B cell (primary cell): ENCODE results near the gene GNB5. TPM values are rescaled to one million over a fixed set of nuclear protein-coding genes. Genes with fewer than 3 reads are reported as not detected.

ENCODE experiments used
- ATAC-seq: fragments of 200-7000 bp; cut with Tn5 transposase; one replicate; pipeline ENCODE4 v1.10.0; 2021; ENCODE audit warnings: low read depth, mild to moderate bottlenecking, moderate number of reproducible peaks, moderate library complexity
- CTCF ChIA-PET: fragments of 350-600 bp; sonication (Branson Sonifier 250); formaldehyde crosslinking; loops from one replicate; lab custom pipeline; 2021; ENCODE audit warnings: antibody characterized with exemption, inconsistent platforms; lab: Charles Lee
- POLR2A ChIA-PET: fragments of 350-600 bp; sonication (Branson Sonifier 250); formaldehyde crosslinking; loops from one replicate; lab custom pipeline; 2021; ENCODE audit warnings: antibody characterized with exemption; lab: Charles Lee
- DNase-seq: peaks from one replicate; pipeline ENCODE4 v3.0.0; 2013
- H2AFZ ChIP-seq: 2 replicates; pipeline ENCODE4 v1.6.1; 2012; ENCODE audit warnings: mild to moderate bottlenecking, low read depth, low read length; ENCODE audit not compliant: insufficient read depth, poor library complexity, severe bottlenecking
- H3K27ac ChIP-seq, 2 donors: 1 replicate in 1 of 2; 2 replicates in 1 of 2; pipeline ENCODE4 v1.5.1; 2012 to 2013; ENCODE audit warnings: low read length in 2 of 2, mild to moderate bottlenecking in 2 of 2, moderate library complexity in 1 of 2
- H3K27me3 ChIP-seq, 4 experiments: fragments of 200-600 bp in 1 of 4; sonication (generic) in 1 of 4; replicated peaks in 1 of 4; 1 replicate in 2 of 4; 2 replicates in 2 of 4; pipeline versions ENCODE4 v1.6.1 to v1.7.0; 2013 to 2016; ENCODE audit warnings: low read length in 3 of 4, mild to moderate bottlenecking in 2 of 4, mixed read lengths in 1 of 4, moderate library complexity in 1 of 4; ENCODE audit not compliant: insufficient read depth in 4 of 4, control insufficient read depth in 3 of 4; ENCODE audit errors: control extremely low read depth in 1 of 4
- H3K36me3 ChIP-seq, 2 experiments: replicated peaks in 1 of 2; 1 replicate in 1 of 2; 2 replicates in 1 of 2; pipeline versions ENCODE4 v1.6.1 to v1.7.1; 2013; ENCODE audit warnings: low read length in 1 of 2; ENCODE audit not compliant: insufficient read depth in 2 of 2, control insufficient read depth in 1 of 2; ENCODE audit errors: control extremely low read depth in 1 of 2, extremely low read depth in 1 of 2
- H3K4me1 ChIP-seq, 2 donors: fragments of 200-600 bp in 1 of 2; sonication (generic) in 1 of 2; 1 replicate in 1 of 2; 2 replicates in 1 of 2; pipeline versions ENCODE4 v1.5.1 to v1.6.1; 2013 to 2017; ENCODE audit warnings: low read length in 2 of 2; ENCODE audit not compliant: control insufficient read depth in 2 of 2, insufficient read depth in 2 of 2
- H3K4me2 ChIP-seq: replicated peaks from 2 replicates; pipeline ENCODE3; 2012; ENCODE audit warnings: mild to moderate bottlenecking, low read depth, low read length; ENCODE audit not compliant: poor library complexity, severe bottlenecking
- H3K4me3 ChIP-seq, 5 experiments: fragments of 200-600 bp in 1 of 5; sonication (generic) in 1 of 5; 1 replicate in 3 of 5; 2 replicates in 2 of 5; pipeline versions ENCODE4 v1.5.1 to v1.7.0; 2011 to 2016; ENCODE audit warnings: low read length in 4 of 5, mild to moderate bottlenecking in 4 of 5, low read depth in 2 of 5, control low read depth in 1 of 5, moderate library complexity in 1 of 5; ENCODE audit not compliant: insufficient read depth in 1 of 5; ENCODE audit errors: control extremely low read depth in 1 of 5, extremely low read depth in 1 of 5
- H3K79me2 ChIP-seq: fragments of 200-600 bp; sonication (generic); one replicate; pipeline ENCODE4 v1.6.0; 2016; ENCODE audit warnings: low read length; ENCODE audit not compliant: control insufficient read depth, insufficient read depth
- H3K9ac ChIP-seq: fragments of 200-600 bp; sonication (generic); 2 replicates; pipeline ENCODE4 v1.6.1; 2017; ENCODE audit warnings: mild to moderate bottlenecking, low read length, moderate library complexity
- H3K9me3 ChIP-seq, 3 donors: one replicate each; pipeline versions ENCODE4 v1.6.1 to v1.7.1; 2013; ENCODE audit warnings: low read length in 2 of 3; ENCODE audit not compliant: control insufficient read depth in 2 of 3, insufficient read depth in 1 of 3; ENCODE audit errors: control extremely low read depth in 1 of 3
- H4K20me1 ChIP-seq: 2 replicates; pipeline ENCODE4 v1.6.0; 2012; ENCODE audit warnings: mild to moderate bottlenecking, low read length; ENCODE audit not compliant: insufficient read depth, control insufficient read depth, poor library complexity, severe bottlenecking
- H3K27ac Mint-ChIP-seq: one replicate; pipeline ENCODE4 v1.8.0; 2021; ENCODE audit warnings: mixed read lengths
- H3K27me3 Mint-ChIP-seq: one replicate; pipeline ENCODE4 v1.8.0; 2021; ENCODE audit warnings: mixed read lengths
- H3K4me1 Mint-ChIP-seq: one replicate; pipeline ENCODE4 v1.8.0; 2021; ENCODE audit warnings: mixed read lengths
- H3K4me3 Mint-ChIP-seq: one replicate; pipeline ENCODE4 v1.8.0; 2021; ENCODE audit warnings: mixed read lengths
- H3K9me3 Mint-ChIP-seq: one replicate; pipeline ENCODE4 v1.8.0; 2022; ENCODE audit warnings: mixed read lengths; ENCODE audit not compliant: insufficient read depth
- CTCF ChIP-seq: fragments of 200-600 bp; IDR thresholded peaks from one replicate; pipeline ENCODE4 v1.8.0; 2022; ENCODE audit warnings: antibody characterized with exemption, mild to moderate bottlenecking
- EZH2 ChIP-seq: IDR thresholded peaks from 2 replicates; pipeline ENCODE4 v1.6.1; 2012; ENCODE audit warnings: borderline replicate concordance, low read depth, mild to moderate bottlenecking, moderate library complexity, low read length; ENCODE audit not compliant: insufficient read depth, poor library complexity, severe bottlenecking
- WGBS: methylation state at CpG from one replicate; pipeline ENCODE4 v1.1.5; 2013; ENCODE audit warnings: missing lambda C conversion rate; ENCODE audit not compliant: insufficient coverage; 5-methylcytosine and 5-hydroxymethylcytosine counted together
- intact Hi-C: fragments of 100-400 bp; cut with micrococcal nuclease; formaldehyde crosslinking; loops from one replicate; pipeline ENCODE4 v1.10.0; 2022
- polyA plus RNA-seq: library from polyadenylated mRNA; depleted of rRNA; stranded (reverse); fragments of >200 nt; gene quantifications from 2 replicates; pipeline ENCODE4 v1.2.3, GENCODE V29; 2012
- total RNA-seq, 2 donors: library from RNA; stranded (reverse); fragments of 120-200 nt in 1 of 2; gene quantifications; 1 replicate in 1 of 2; 2 replicates in 1 of 2; pipeline versions ENCODE4 v1.2.3 to v1.2.4, GENCODE V29; 2013 to 2022

The GNB5 gene
- total and polyA plus RNA-seq, 2 donors (not counting 1 experiment from before 2014, with no cell fraction given): 58.5 to 142 TPM

- POLR2A ChIA-PET: interaction anchor here (0.6 to 1.2 kb wide), 3 partner anchors 16 to 372 kb away, joined by 3 read pairs; no protein-coding TSS in a partner anchor
- Mint-ChIP-seq H3K9me3 (no peaks in the 10 kb centered on the region), H3K4me3 (no peak overlapping the region), H3K4me1 (peaks cover 37% of the 10 kb centered on the region), H3K27ac (no peak overlapping the region), H3K27me3 (no peaks in the 10 kb centered on the region)
- CTCF ChIA-PET: interaction anchor here (0.6 to 3.3 kb wide), 14 partner anchors 10 to 98 kb away, joined by 3 to 21 read pairs (median 4); no protein-coding TSS in a partner anchor
- Histone ChIP-seq H3K27ac (no peak overlapping the region), H2AFZ (no peak overlapping the region), H3K9ac (no peak overlapping the region), H3K79me2 (peaks cover 90% of the 10 kb centered on the region), H3K36me3 (peaks cover 0 to 54% of the 10 kb centered on the region in 2 experiments), H3K4me2 (no peak overlapping the region), H4K20me1 (peaks cover 64% of the 10 kb centered on the region), H3K9me3 (no peaks in the 10 kb centered on the region), H3K4me3 (no peak overlapping the region), H3K4me1 (peaks cover 11% of the 10 kb centered on the region in 2 donors), H3K27me3 (no peaks in the 10 kb centered on the region)
- WGBS: over 99% methylated on average over 13 of the region's 19 CpGs
- DNase-seq (peak; percentile 38), ATAC-seq (no peak)
- intact Hi-C loops: loop anchor here (1.0 to 2.0 kb wide), 3 partner anchors 15 to 64 kb away; no protein-coding TSS in a partner anchor
- TF ChIP-seq CTCF (peak; percentile 35), EZH2 (no peak)
Observed at GRCh38 chr15:52163321-52164190, 27.6 kb downstream of the GNB5 start.
